WTC11 (cell line): ENCODE measurements around the gene CXCL14. TPM values are rescaled to one million over a fixed set of nuclear protein-coding genes. Genes with fewer than 3 reads are reported as not detected.

Source experiments
- ATAC-seq: fragments of 200-7000 bp; cut with Tn5 transposase; 2 replicates; pipeline ENCODE4 v1.10.0; 2021; ENCODE audit warnings: mild to moderate bottlenecking, moderate library complexity
- CTCF ChIA-PET: fragments of 300-600 bp; sonication (Branson Sonifier 250); formaldehyde crosslinking; loops from one replicate; lab custom pipeline; 2021; ENCODE audit warnings: antibody characterized with exemption; lab: Charles Lee
- POLR2A ChIA-PET: fragments of 350-600 bp; sonication (Branson Sonifier 250); formaldehyde crosslinking; loops from one replicate; lab custom pipeline; 2021; ENCODE audit warnings: antibody characterized with exemption; lab: Charles Lee
- DNase-seq: peaks from one replicate; pipeline ENCODE4 v3.0.0; 2021; ENCODE audit warnings: low spot score
- H3K27ac Mint-ChIP-seq: 2 replicates; pipeline ENCODE4 v1.8.0; 2021; ENCODE audit warnings: mixed read lengths
- H3K27me3 Mint-ChIP-seq: 2 replicates; pipeline ENCODE4 v1.8.0; 2021; ENCODE audit warnings: low read depth, mild to moderate bottlenecking, moderate library complexity, mixed read lengths
- H3K36me3 Mint-ChIP-seq: 2 replicates; pipeline ENCODE4 v1.8.0; 2021; ENCODE audit warnings: mixed read lengths
- H3K4me1 Mint-ChIP-seq: 2 replicates; pipeline ENCODE4 v1.8.0; 2022; ENCODE audit warnings: mixed read lengths
- H3K4me3 Mint-ChIP-seq: 2 replicates; pipeline ENCODE4 v1.8.0; 2021; ENCODE audit warnings: mild to moderate bottlenecking, moderate library complexity, mixed read lengths
- H3K9me3 Mint-ChIP-seq: 2 replicates; pipeline ENCODE4 v1.8.0; 2021; ENCODE audit warnings: mixed read lengths
- ELF4 ChIP-seq: sonication (generic); formaldehyde crosslinking; IDR thresholded peaks from 2 replicates; pipeline ENCODE4 v1.8.1; 2022; ENCODE audit warnings: low read depth, mild to moderate bottlenecking, moderate library complexity, missing genetic modification reagents
- GABPB1 ChIP-seq: sonication (generic); formaldehyde crosslinking; IDR thresholded peaks from 2 replicates; pipeline ENCODE4 v1.8.1; 2023; ENCODE audit warnings: mild to moderate bottlenecking, missing genetic modification reagents
- MYBL2 ChIP-seq: sonication (generic); formaldehyde crosslinking; IDR thresholded peaks from 2 replicates; pipeline ENCODE4 v1.8.1; 2023; ENCODE audit warnings: mild to moderate bottlenecking, moderate library complexity, missing genetic modification reagents
- NFE2L1 ChIP-seq: sonication (generic); formaldehyde crosslinking; IDR thresholded peaks from 2 replicates; pipeline ENCODE4 v1.8.1; 2023; ENCODE audit warnings: missing genetic modification reagents
- NR3C1 ChIP-seq: sonication (generic); formaldehyde crosslinking; conservative IDR thresholded peaks from 2 replicates; pipeline ENCODE4 v1.8.1; 2023; ENCODE audit warnings: low read depth, mild to moderate bottlenecking, missing genetic modification reagents
- SMAD3 ChIP-seq: sonication (generic); formaldehyde crosslinking; IDR thresholded peaks from 2 replicates; pipeline ENCODE4 v1.8.0; 2022; ENCODE audit warnings: missing genetic modification reagents, mild to moderate bottlenecking, borderline replicate concordance
- TEAD1 ChIP-seq: sonication (generic); formaldehyde crosslinking; IDR thresholded peaks from 2 replicates; pipeline ENCODE4 v1.8.0; 2022; ENCODE audit warnings: mild to moderate bottlenecking, missing genetic modification reagents
- ZNF138 ChIP-seq: sonication (generic); formaldehyde crosslinking; conservative IDR thresholded peaks from 2 replicates; pipeline ENCODE4 v1.8.1; 2022; ENCODE audit warnings: mild to moderate bottlenecking, moderate library complexity, missing genetic modification reagents
- ZNF219 ChIP-seq: sonication (generic); formaldehyde crosslinking; IDR thresholded peaks from 2 replicates; pipeline ENCODE4 v1.8.0; 2023; ENCODE audit warnings: missing genetic modification reagents, mild to moderate bottlenecking, borderline replicate concordance
- ZNF263 ChIP-seq: sonication (generic); formaldehyde crosslinking; IDR thresholded peaks from 2 replicates; pipeline ENCODE4 v1.8.1; 2022; ENCODE audit warnings: low read depth, mild to moderate bottlenecking, moderate library complexity, missing genetic modification reagents
- ZNF317 ChIP-seq: sonication (generic); formaldehyde crosslinking; IDR thresholded peaks from 2 replicates; pipeline ENCODE4 v1.8.1; 2023; ENCODE audit warnings: low read depth, mild to moderate bottlenecking, moderate library complexity, missing genetic modification reagents, borderline replicate concordance
- ZNF396 ChIP-seq: fragments of 250-450 bp; sonication (Bioruptor Pico); IDR thresholded peaks from 2 replicates; pipeline ENCODE4 v1.8.0; 2021; ENCODE audit warnings: mild to moderate bottlenecking, moderate library complexity, borderline replicate concordance
- total RNA-seq: library from RNA; stranded (reverse); gene quantifications from 3 replicates; pipeline ENCODE4 v1.2.3, GENCODE V29; 2021
- TF ChIP-seq, protein P1 (sequence below): fragments of 250-450 bp; sonication (Bioruptor Pico); IDR thresholded peaks from 2 replicates; pipeline ENCODE4 v1.9.0; 2021; ENCODE audit warnings: moderate library complexity, mild to moderate bottlenecking, inconsistent platforms, borderline replicate concordance
- TF ChIP-seq, protein P2 (sequence below): fragments of 250-450 bp; sonication (Bioruptor Pico); IDR thresholded peaks from 2 replicates; pipeline ENCODE4 v1.9.0; 2021; ENCODE audit warnings: mild to moderate bottlenecking, borderline replicate concordance
- TF ChIP-seq, protein P3 (sequence below): sonication (generic); formaldehyde crosslinking; conservative IDR thresholded peaks from 2 replicates; pipeline ENCODE4 v1.8.1; 2022; ENCODE audit warnings: mild to moderate bottlenecking, missing genetic modification reagents
- TF ChIP-seq, protein P4 (sequence below): sonication (generic); formaldehyde crosslinking; IDR thresholded peaks from 2 replicates; pipeline ENCODE4 v1.8.0; 2022; ENCODE audit warnings: mild to moderate bottlenecking, missing genetic modification reagents
- TF ChIP-seq, protein P5 (sequence below): sonication (generic); formaldehyde crosslinking; IDR thresholded peaks from 2 replicates; pipeline ENCODE4 v1.8.0; 2022; ENCODE audit warnings: missing genetic modification reagents
- TF ChIP-seq, protein P6 (sequence below): sonication (generic); formaldehyde crosslinking; conservative IDR thresholded peaks from 2 replicates; pipeline ENCODE4 v1.8.1; 2023; ENCODE audit warnings: mild to moderate bottlenecking, low read depth, missing genetic modification reagents, moderate library complexity

CXCL14 gene
- total RNA-seq, 1 experiment from 2014 or later = 0.87 TPM

DNA sequence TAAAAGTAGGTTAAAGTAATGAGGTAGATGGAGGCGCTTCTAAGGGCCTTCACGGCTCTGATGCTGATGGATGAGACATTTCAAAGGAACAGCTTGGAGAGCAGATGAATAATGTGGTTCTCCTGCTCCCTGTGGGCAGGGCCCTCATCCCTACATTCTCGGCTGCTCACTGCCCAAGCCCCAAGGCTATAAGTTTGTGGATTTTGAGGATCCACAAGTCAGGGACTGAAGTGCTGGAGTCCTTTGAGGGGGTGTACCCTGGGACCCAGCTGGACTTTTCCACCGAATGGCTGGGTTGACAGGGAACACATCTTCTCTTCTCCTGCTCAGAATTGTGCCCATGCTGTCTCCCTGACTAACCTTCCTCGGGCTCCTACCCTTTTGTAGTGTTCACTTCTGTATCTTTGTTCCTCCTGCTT, 21.4 kb upstream of the CXCL14 start:
- no peak for DNase-seq
- peaks cover 32% of the 10 kb centered on the region for H3K27me3 Mint-ChIP-seq
- TF ChIP-seq GABPB1 (CRISPR knock-in tag) (no peak), ZNF263 (CRISPR knock-in tag) (no peak), ZNF138 (no peak), ZNF317 (CRISPR knock-in tag) (no peak), ZNF396 (CRISPR knock-in tag) (no peak), ELF4 (CRISPR knock-in tag) (no peak), SMAD3 (no peak), MYBL2 (CRISPR knock-in tag) (no peak)
- TF ChIP-seq, protein P1, sequence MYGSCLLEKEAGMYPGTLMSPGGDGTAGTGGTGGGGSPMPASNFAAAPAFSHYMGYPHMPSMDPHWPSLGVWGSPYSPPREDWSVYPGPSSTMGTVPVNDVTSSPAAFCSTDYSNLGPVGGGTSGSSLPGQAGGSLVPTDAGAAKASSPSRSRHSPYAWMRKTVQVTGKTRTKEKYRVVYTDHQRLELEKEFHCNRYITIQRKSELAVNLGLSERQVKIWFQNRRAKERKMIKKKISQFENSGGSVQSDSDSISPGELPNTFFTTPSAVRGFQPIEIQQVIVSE (CRISPR knock-in tag) = no peak
- TF ChIP-seq, protein P2, sequence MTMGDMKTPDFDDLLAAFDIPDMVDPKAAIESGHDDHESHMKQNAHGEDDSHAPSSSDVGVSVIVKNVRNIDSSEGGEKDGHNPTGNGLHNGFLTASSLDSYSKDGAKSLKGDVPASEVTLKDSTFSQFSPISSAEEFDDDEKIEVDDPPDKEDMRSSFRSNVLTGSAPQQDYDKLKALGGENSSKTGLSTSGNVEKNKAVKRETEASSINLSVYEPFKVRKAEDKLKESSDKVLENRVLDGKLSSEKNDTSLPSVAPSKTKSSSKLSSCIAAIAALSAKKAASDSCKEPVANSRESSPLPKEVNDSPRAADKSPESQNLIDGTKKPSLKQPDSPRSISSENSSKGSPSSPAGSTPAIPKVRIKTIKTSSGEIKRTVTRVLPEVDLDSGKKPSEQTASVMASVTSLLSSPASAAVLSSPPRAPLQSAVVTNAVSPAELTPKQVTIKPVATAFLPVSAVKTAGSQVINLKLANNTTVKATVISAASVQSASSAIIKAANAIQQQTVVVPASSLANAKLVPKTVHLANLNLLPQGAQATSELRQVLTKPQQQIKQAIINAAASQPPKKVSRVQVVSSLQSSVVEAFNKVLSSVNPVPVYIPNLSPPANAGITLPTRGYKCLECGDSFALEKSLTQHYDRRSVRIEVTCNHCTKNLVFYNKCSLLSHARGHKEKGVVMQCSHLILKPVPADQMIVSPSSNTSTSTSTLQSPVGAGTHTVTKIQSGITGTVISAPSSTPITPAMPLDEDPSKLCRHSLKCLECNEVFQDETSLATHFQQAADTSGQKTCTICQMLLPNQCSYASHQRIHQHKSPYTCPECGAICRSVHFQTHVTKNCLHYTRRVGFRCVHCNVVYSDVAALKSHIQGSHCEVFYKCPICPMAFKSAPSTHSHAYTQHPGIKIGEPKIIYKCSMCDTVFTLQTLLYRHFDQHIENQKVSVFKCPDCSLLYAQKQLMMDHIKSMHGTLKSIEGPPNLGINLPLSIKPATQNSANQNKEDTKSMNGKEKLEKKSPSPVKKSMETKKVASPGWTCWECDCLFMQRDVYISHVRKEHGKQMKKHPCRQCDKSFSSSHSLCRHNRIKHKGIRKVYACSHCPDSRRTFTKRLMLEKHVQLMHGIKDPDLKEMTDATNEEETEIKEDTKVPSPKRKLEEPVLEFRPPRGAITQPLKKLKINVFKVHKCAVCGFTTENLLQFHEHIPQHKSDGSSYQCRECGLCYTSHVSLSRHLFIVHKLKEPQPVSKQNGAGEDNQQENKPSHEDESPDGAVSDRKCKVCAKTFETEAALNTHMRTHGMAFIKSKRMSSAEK = no peak
- TF ChIP-seq, protein P3, sequence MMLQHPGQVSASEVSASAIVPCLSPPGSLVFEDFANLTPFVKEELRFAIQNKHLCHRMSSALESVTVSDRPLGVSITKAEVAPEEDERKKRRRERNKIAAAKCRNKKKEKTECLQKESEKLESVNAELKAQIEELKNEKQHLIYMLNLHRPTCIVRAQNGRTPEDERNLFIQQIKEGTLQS (CRISPR knock-in tag) = no peak
- TF ChIP-seq, all 79 proteins: peak for 0
- Mint-ChIP-seq H3K36me3 (no peaks in the 10 kb centered on the region), H3K4me3 (no peak overlapping the region), H3K4me1 (peaks cover 14% of the 10 kb centered on the region), H3K27ac (no peak overlapping the region), H3K9me3 (peaks cover 8% of the 10 kb centered on the region; the same call in 1 of the 2 replicates)
- no peak for ATAC-seq
- POLR2A ChIA-PET = no interaction called here
- CTCF ChIA-PET = no interaction called here

DNA sequence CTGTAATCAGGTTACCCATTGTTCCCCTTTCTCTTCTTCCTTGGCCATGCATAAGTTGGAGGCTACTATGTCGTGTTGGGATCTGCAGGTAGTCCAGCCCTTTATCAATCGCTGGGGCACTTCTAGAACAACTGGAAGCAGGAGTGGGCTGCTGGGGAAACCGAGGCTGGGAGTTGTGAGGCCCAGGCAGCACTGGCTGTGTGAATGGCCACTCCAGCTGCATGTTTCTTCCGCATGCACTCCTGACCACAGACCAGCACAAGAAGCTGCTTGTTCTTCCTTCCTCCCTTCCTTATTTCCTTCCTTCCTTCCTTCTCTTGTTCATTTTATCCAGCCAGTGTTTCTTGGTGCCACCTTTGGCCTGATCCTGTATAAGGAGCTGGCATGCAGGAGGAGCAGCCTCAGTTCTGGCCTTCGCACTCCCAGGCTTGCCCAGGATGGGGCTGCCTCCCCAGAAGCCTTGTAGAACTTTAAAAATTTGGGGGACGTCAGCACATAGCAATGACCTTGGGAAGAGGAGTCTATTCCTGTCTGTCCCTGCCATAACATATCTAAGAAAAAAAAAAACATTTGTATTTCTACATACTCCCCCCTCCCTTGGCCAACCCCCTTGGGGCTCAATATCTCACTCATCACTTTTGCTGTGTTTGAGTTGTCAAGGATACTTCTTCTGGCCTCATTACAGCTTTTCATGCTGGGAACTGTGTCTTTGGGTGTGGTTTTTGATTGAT, 20.8 kb upstream of the CXCL14 start:
- peaks cover 14% of the 10 kb centered on the region for H3K4me1 Mint-ChIP-seq
- H3K4me3 Mint-ChIP-seq = no peak overlapping the region
- TF ChIP-seq ZNF219 (no peak), ZNF396 (CRISPR knock-in tag) (no peak), NR3C1 (no peak), TEAD1 (no peak), NFE2L1 (CRISPR knock-in tag) (no peak)
- TF ChIP-seq, protein P4, sequence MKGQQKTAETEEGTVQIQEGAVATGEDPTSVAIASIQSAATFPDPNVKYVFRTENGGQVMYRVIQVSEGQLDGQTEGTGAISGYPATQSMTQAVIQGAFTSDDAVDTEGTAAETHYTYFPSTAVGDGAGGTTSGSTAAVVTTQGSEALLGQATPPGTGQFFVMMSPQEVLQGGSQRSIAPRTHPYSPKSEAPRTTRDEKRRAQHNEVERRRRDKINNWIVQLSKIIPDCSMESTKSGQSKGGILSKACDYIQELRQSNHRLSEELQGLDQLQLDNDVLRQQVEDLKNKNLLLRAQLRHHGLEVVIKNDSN = no peak
- TF ChIP-seq, protein P5, sequence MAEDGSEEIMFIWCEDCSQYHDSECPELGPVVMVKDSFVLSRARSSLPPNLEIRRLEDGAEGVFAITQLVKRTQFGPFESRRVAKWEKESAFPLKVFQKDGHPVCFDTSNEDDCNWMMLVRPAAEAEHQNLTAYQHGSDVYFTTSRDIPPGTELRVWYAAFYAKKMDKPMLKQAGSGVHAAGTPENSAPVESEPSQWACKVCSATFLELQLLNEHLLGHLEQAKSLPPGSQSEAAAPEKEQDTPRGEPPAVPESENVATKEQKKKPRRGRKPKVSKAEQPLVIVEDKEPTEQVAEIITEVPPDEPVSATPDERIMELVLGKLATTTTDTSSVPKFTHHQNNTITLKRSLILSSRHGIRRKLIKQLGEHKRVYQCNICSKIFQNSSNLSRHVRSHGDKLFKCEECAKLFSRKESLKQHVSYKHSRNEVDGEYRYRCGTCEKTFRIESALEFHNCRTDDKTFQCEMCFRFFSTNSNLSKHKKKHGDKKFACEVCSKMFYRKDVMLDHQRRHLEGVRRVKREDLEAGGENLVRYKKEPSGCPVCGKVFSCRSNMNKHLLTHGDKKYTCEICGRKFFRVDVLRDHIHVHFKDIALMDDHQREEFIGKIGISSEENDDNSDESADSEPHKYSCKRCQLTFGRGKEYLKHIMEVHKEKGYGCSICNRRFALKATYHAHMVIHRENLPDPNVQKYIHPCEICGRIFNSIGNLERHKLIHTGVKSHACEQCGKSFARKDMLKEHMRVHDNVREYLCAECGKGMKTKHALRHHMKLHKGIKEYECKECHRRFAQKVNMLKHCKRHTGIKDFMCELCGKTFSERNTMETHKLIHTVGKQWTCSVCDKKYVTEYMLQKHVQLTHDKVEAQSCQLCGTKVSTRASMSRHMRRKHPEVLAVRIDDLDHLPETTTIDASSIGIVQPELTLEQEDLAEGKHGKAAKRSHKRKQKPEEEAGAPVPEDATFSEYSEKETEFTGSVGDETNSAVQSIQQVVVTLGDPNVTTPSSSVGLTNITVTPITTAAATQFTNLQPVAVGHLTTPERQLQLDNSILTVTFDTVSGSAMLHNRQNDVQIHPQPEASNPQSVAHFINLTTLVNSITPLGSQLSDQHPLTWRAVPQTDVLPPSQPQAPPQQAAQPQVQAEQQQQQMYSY (CRISPR knock-in tag) = no peak
- TF ChIP-seq, protein P6, sequence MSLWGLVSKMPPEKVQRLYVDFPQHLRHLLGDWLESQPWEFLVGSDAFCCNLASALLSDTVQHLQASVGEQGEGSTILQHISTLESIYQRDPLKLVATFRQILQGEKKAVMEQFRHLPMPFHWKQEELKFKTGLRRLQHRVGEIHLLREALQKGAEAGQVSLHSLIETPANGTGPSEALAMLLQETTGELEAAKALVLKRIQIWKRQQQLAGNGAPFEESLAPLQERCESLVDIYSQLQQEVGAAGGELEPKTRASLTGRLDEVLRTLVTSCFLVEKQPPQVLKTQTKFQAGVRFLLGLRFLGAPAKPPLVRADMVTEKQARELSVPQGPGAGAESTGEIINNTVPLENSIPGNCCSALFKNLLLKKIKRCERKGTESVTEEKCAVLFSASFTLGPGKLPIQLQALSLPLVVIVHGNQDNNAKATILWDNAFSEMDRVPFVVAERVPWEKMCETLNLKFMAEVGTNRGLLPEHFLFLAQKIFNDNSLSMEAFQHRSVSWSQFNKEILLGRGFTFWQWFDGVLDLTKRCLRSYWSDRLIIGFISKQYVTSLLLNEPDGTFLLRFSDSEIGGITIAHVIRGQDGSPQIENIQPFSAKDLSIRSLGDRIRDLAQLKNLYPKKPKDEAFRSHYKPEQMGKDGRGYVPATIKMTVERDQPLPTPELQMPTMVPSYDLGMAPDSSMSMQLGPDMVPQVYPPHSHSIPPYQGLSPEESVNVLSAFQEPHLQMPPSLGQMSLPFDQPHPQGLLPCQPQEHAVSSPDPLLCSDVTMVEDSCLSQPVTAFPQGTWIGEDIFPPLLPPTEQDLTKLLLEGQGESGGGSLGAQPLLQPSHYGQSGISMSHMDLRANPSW (CRISPR knock-in tag) = no peak
- peaks cover 8% of the 10 kb centered on the region; the same call in 1 of the 2 replicates for H3K9me3 Mint-ChIP-seq
- H3K27me3 Mint-ChIP-seq = peaks cover 28% of the 10 kb centered on the region
- ChIA-PET POLR2A (no interaction called here), CTCF (no interaction called here)
- no peak overlapping the region for H3K27ac Mint-ChIP-seq
- no peak for ATAC-seq
- no peaks in the 10 kb centered on the region for H3K36me3 Mint-ChIP-seq
- no peak for DNase-seq
